ENCODE measurements around the gene SYNGR1.
"Not testable (repeated sequence)": the region's sequence is repeated elsewhere in the genome, so short reads cannot be mapped to it uniquely, and the experiment has no call there.

The SYNGR1 gene

GRCh38 chr22:39411828-39412365 is 62.1 kb downstream of the SYNGR1 start:
- DNase-seq, result not testable (repeated sequence)

- not testable (repeated sequence) for DNase-seq
Measured at GRCh38 chr22:39413204-39413603, 63.4 kb downstream of the SYNGR1 start.

DNA sequence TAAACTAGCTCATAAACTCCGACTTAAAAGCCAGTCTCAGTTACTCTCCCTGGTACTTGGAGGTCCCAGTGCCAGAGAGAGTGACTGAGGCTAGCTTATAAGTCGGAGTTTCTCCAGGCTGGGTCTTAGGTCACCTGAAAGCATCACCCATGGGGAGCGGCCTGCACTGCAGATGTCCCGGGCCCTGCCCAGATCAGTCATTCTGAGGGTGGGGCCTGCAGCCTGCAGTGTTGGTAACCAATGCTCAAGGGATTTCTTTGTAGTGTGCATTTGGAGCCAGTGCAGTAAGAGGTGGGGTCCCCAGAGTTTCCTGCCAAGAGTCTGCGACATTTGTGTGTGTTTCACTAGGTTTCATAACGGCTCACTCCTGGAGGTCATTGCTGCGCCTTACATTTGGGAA is 64.6 kb downstream of the SYNGR1 start:
- no peak for DNase-seq

GRCh38 chr22:39414886-39415285 is 65.1 kb downstream of the SYNGR1 start:
- DNase-seq, result no peak

DNA sequence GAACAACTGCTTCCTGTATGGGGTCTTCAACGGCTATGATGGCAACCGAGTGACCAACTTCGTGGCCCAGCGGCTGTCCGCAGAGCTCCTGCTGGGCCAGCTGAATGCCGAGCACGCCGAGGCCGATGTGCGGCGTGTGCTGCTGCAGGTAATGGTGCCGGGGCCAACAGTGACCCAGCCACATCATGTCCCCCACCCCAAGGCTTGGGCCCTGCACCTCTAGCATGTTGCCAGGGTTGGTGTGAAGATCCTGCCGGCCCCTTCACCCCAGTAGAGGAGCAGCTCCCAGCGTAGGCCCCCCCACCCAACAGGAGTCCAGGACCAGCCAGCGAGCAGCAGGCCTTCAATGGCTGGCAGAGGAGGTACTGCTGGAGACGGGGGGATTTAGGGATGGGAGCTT is 65.7 kb downstream of the SYNGR1 start:
- DNase-seq, result no peak

DNA sequence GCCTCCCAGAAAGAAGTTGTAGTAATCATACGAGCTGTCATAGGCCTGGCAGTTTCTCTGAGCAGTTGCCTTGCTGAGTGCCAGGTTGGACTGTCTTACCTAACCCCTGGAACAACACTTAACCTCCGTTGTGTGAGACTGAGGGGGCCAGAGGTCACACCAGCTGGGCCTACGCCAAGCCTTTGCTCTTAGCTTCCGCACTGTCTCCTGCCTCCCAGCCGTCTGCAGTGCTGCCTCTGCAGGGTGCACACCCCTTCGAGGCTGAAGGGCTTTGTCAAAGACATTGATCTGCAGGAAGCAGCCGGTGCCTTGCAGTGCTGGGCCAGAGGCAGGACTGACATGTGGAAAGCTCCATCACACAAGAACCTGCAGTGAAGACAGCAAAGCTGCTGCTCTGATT is 66.5 kb downstream of the SYNGR1 start:
- DNase-seq, result no peak

DNA sequence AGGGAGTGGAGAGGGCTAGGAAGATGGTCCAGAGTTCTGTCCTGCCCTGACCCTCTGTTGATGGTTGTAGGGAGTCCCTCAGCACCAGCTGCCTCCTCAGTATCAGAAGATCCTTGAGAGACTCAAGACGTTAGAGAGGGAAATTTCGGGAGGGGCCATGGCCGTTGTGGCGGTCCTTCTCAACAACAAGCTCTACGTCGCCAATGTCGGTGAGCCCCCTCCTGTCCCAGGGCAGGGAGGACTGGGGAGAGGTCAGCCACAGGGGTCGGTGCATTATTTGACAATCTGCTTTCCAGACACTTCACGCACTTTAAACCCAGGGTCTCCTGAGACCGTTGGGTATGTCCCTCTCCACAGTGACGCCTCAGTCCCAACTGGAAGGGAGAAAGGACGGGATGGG is 67.8 kb downstream of the SYNGR1 start:
- DNase-seq, result no peak

DNA sequence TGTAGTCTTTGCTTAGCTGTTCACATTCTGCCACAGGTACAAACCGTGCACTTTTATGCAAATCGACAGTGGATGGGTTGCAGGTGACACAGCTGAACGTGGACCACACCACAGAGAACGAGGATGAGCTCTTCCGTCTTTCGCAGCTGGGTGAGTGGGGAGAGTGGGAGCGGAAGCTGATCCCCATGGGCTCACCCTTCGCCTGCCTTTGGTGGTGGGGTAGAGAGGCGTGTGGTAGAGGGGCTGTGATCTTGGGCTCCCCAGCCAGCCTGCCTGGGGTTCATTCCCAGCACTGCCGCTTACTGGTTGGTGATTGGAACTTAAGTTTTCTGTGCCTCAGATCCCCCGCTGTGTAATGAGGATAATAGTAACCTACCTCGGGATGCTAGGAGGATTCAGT is 68.9 kb downstream of the SYNGR1 start:
- DNase-seq, result no peak

GRCh38 chr22:39419096-39419495 is 69.3 kb downstream of the SYNGR1 start:
- DNase-seq, result no peak

DNA sequence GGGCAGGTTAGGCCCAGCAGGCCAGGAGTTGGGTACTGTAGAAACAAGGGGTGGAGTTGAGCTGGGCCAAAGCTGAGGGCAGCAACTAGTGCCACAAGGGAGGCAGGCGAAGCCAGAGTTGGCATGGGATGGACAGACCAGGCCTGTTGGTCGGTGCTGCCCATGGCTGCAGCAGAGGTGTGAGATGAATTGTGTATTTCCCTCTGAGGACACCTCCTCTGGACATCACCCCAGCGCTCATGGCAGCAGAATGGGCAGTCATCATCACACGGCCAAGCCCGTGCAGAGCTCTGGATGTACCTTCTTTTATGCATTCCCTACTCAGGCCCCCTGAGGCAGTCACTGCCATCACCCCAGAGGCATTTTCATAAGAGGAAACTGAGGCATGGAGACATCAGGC is 70.1 kb downstream of the SYNGR1 start:
- DNase-seq, result no peak

DNA sequence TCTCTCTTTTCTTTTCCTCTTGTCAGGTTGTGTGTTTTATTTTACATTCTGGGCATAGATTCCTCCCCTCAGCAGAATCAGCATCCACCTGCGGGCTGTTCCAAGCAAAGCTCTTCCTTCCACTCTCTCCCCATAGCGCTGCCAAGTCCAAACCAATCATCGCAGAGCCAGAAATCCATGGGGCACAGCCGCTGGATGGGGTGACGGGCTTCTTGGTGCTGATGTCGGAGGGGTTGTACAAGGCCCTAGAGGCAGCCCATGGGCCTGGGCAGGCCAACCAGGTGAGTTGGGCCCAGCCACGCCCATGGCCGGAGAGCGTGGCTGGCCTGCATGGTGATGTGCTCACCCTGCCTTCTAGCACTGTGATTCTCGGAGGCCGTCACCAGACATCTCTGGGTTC is 71.9 kb downstream of the SYNGR1 start:
- DNase-seq, result no peak

DNA sequence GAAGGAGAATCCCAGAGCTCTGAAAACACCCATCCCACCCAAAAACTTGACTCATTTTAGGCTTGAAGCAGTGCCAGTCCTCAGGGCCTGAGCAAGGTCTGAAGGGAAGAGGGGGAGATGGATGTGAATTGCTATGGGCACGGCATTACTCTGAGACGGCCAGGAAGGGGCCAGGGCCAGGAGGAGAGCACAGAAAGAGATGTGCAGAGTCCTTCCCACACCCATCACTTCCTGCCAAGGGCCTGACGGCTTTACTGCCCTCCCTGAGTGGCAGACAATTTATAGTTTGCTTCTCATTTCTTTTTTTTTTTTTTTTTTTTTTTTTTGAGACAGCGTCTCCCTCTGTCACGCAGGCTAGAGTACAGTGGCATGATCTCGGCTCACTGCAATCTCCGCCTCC is 72.3 kb downstream of the SYNGR1 start:
- DNase-seq, result no peak

DNA sequence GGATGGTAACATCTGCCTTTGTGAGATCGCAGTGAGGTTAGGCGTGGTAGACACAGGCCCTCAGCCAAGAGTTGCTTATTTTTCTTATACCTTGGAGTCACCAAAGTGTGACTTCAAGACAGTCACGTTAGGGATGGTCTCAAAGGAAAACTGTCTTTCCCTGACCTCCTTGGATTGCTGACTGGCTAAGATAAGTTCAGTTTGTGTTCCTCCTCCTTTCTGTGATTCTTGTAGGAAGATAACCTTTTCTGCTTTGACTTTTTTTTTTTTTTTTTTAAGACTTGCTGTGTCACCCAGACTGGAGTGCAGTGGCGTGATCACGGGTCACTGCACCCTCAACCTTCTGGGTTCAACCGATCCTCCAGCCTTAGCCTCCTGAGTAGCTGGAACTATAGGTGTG is 72.9 kb downstream of the SYNGR1 start:
- DNase-seq, result no peak

DNA sequence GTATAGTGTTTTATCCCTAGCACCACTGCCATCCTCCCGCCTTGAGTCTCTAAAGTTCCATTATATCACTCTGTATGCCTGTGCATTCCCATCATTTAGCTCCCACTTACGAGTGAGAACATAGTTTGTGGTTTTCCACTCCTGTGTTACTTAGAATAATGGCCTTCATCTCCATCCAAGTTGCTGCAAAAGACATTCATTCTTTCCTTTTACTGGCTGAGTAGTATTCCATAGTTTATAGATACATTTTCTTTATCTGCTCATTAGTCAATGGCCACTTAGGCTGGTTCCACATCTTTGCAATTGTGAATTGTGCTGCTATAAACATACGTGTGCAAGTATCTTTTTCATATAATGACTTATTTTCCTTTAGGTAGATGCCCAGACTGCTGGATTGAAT is 74.2 kb downstream of the SYNGR1 start:
- DNase-seq, result no peak

GRCh38 chr22:39426380-39427043 is 76.7 kb downstream of the SYNGR1 start:
- DNase-seq, result no peak

DNA sequence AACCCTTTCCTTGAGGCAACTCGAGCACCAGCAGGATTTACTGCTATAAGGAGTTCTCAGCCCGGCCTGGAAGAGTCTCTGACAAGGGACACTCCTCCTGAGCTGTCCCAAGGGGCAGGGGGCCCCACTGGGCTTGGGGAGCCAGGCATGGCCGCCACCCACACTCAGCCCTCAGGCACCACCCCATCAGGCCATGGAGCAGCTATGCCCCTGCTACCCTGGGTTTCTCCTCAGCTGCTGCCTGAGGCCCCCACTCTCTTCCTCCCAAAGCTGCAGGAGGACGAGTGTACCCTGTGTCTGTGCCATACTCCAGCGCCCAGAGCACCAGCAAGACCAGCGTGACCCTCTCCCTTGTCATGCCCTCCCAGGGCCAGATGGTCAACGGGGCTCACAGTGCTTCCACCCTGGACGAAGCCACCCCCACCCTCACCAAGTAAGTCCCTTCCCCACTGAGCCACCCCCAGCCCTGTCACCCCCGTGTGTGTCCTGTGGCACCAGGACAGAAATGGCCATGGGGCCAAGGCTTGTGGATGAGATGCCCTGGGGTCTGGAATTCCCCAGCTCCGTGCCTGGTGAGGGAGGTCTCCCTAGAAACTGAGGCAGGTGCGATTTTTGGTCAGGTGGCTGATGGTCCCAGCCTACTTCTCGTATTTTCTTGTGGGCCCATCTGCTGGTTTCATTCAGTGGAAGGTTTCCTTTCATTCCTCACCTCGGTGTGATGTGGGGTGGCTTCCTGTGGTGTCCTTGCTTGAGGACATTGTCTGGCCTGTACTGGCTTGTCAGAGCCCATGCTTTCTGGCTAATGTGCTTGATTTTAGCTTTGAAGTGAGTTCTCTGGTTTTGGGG is 78.2 kb downstream of the SYNGR1 start:
- no peak for DNase-seq

GRCh38 chr22:39428597-39429071 is 78.8 kb downstream of the SYNGR1 start:
- no peak for DNase-seq

DNA sequence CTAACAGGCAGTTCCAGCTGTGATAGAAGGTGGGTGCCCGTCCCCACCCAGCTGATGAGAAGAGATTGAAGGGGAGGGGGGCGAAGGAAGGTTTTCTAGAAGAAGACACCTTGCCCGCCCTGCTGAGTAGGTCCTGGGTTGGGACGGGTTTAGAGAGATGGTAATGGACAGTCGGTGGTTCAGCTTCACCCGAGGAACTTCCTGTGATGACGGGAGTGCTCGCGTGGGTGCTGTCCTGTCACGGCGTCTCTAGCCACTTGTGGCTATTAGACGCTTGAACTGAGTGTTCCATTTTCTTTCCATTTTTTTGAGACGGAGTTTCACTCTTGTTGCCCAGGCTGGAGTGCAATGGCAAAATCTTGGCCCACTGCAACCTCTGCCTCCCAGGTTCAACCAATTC is 79.4 kb downstream of the SYNGR1 start:
- DNase-seq, result no peak

DNA sequence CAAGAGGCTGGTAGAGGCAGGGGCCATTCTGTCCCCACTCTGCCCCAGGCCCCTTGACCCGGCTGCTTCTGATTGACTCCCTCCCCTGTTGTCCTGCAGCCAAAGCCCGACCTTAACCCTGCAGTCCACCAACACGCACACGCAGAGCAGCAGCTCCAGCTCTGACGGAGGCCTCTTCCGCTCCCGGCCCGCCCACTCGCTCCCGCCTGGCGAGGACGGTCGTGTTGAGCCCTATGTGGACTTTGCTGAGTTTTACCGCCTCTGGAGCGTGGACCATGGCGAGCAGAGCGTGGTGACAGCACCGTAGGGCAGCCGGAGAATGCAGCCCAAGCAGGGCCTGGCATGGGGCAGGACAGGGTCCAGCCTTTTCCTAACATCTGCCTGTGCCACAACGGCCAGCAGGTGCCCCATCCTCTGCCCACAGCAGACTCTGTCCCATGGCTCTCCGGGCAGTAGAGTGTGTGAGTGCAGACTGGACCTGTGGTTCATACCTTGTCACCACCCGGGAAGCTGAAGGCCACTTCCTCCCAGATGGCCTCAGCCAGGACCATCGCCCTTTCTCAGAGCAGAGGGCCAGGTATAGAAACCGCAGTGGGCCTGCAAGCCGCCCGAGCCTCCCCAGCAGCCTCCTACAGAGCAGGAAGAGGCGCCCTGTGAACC is 80.3 kb downstream of the SYNGR1 start:
- no peak for DNase-seq

DNA sequence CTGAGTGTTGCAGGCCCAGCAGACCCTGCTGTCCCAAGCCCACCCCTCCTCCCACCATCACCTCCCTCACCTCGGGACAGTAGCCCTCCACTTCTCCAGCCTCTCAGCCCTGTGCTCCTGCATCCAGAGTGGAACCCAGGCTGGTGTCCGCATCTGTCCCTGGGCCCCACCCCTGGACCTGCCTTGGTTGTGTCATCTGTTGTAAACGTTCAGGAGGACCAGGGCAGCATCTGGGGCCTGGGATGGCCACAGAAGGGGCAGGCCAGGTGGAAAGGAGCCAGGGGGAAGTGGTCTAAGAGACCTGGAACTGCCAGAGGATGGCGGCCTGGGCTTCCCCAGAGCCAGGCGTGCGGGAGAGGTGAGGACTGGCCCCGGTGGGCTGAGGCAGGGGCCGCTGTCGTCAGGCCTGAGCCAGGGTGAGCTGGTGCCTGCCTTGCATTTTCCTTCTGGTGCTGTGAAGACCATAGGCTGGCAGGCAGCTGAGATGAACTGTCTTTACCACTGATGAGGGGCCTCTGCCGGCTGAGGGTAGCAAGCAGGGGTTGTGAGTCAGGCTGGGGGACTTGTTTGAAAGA is 80.9 kb downstream of the SYNGR1 start:
- no peak for DNase-seq

DNA sequence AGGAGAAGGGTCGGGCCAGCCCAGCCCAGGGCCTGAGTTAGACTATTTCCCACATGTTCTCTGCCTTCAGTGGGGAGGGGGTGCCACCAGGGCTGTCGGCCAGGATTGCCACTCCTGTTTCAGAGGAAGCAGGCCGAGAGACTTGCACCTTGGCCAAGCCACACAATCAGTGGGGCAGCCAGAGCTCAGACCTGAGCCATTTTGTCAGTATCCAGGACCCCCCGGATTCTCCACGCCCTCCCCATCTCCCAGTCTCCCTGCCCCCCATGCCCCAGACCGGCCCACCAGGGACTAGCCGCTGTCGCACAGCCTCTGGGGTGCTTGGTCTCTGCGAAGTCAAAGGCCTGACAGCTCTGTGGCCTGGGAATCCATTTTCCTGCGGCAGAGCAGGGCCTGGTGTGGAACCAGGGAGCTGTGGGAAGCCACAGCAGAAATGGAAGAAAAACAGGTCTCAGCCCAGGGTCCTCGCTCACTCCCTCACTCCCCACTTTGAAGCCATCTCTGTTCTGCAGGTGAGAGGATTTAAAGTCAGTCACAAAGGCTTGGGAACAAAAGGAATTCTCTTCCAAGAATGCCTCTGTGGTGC is 81.5 kb downstream of the SYNGR1 start:
- DNase-seq, result no peak

DNA sequence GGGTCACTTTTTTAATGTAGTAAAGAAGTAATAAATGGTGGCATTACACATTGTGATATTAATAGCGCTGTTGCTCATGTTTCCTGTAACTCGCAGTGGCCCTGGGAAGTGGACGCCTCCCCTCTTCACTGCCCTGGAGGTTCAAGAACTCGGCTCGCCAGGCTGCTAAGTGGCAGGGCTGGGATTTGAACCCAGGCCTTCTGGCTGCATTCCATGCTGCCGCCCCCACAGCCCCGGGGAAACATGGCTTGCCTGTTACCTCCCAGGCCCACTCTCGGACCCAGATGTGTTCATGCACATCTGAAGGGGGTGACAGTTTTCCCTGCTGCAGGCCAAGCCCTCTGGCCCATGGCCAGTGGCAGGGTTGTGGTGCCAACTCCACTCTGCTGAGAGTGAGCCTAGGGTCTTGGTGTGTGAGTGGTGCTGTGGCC is 82.0 kb downstream of the SYNGR1 start:
- no peak for DNase-seq

GRCh38 chr22:39432361-39432811 is 82.6 kb downstream of the SYNGR1 start:
- no peak for DNase-seq

All from Kasumi-1 (cell line).